HG03432 (cell line): ENCODE results near the gene TTBK2.
"Not testable (repeated sequence)": the region's sequence is repeated elsewhere in the genome, so short reads cannot be mapped to it uniquely, and the experiment has no call there.

Experiments used
- ATAC-seq: cut with Tn5 transposase; IDR thresholded peaks from one replicate; pipeline ENCODE4 v1.9.1; 2021; ENCODE audit warnings: mild to moderate bottlenecking, moderate library complexity; ENCODE audit not compliant: unreplicated experiment

The TTBK2 gene

GRCh38 chr15:42911058-42911592 lies 9.5 kb downstream of the TTBK2 start:
- no peak for ATAC-seq

GRCh38 chr15:42908538-42908937 lies 12.0 kb downstream of the TTBK2 start:
- ATAC-seq: no peak

GRCh38 chr15:42903388-42904324 lies 16.9 kb downstream of the TTBK2 start:
- ATAC-seq: no peak

GRCh38 chr15:42893911-42894310 lies 26.7 kb downstream of the TTBK2 start:
- not testable (repeated sequence) for ATAC-seq

- ATAC-seq: no peak
Observed at GRCh38 chr15:42891569-42891968, 29.0 kb downstream of the TTBK2 start.

GRCh38 chr15:42890161-42890913 lies 30.2 kb downstream of the TTBK2 start:
- no peak for ATAC-seq

GRCh38 chr15:42887384-42887783 lies 33.2 kb downstream of the TTBK2 start:
- ATAC-seq: not testable (repeated sequence)

- no peak for ATAC-seq
Observed at GRCh38 chr15:42880121-42880520, 40.5 kb downstream of the TTBK2 start.

- ATAC-seq: no peak
Observed at GRCh38 chr15:42879443-42879842, 41.1 kb downstream of the TTBK2 start.

- no peak for ATAC-seq
Observed at GRCh38 chr15:42876224-42876623, 44.4 kb downstream of the TTBK2 start.

GRCh38 chr15:42868683-42869082 lies 51.9 kb downstream of the TTBK2 start:
- no peak for ATAC-seq

- no peak for ATAC-seq
Observed at GRCh38 chr15:42863572-42864239, 56.9 kb downstream of the TTBK2 start.

- ATAC-seq: no peak
Observed at GRCh38 chr15:42858999-42859789, 61.4 kb downstream of the TTBK2 start.

GRCh38 chr15:42858540-42858939 lies 62.0 kb downstream of the TTBK2 start:
- ATAC-seq: no peak

- no peak for ATAC-seq
Observed at GRCh38 chr15:42854576-42854975, 66.0 kb downstream of the TTBK2 start.

GRCh38 chr15:42849836-42850235 lies 70.7 kb downstream of the TTBK2 start:
- ATAC-seq: no peak

GRCh38 chr15:42848846-42849245 lies 71.7 kb downstream of the TTBK2 start:
- no peak for ATAC-seq

- ATAC-seq: no peak
Observed at GRCh38 chr15:42846647-42847046, 73.9 kb downstream of the TTBK2 start.

GRCh38 chr15:42845581-42845980 lies 75.0 kb downstream of the TTBK2 start:
- ATAC-seq: no peak

GRCh38 chr15:42843699-42844098 lies 76.9 kb downstream of the TTBK2 start:
- ATAC-seq: no peak
